Neural cell (in vitro differentiated cells): Measurements from ENCODE around the gene CCR3. TPM values are rescaled to one million over a fixed set of nuclear protein-coding genes. Genes with fewer than 3 reads are reported as not detected.

Experiments
- H2AFZ ChIP-seq: fragments of 200-600, 300-800 bp; sonication (generic), shearing (Covaris generic); 2 replicates; pipeline ENCODE4 v1.6.0; 2014; ENCODE audit warnings: low read depth, mild to moderate bottlenecking, antibody characterized with exemption, low read length, moderate library complexity
- H3F3A ChIP-seq: fragments of 200-600 bp; shearing (Covaris generic); 2 replicates; pipeline ENCODE4 v1.6.1; 2016; ENCODE audit warnings: mild to moderate bottlenecking, moderate library complexity, mixed read lengths, antibody characterized with exemption, low read length; ENCODE audit not compliant: insufficient read depth, poor library complexity, severe bottlenecking
- H3K27ac ChIP-seq: fragments of 200-600, 300-800 bp; sonication (generic), shearing (Covaris generic); 2 replicates; pipeline ENCODE4 v1.5.1; 2014; ENCODE audit warnings: mild to moderate bottlenecking, low read length, moderate library complexity
- H3K27me3 ChIP-seq: fragments of 300-800, 200-600 bp; sonication (generic), shearing (Covaris generic); 2 replicates; pipeline ENCODE4 v1.6.0; 2014; ENCODE audit warnings: mild to moderate bottlenecking, low read depth, low read length, moderate library complexity; ENCODE audit not compliant: insufficient read depth
- H3K36me3 ChIP-seq: fragments of 300-800, 200-600 bp; sonication (generic), shearing (Covaris generic); 2 replicates; pipeline ENCODE4 v1.5.1; 2014; ENCODE audit warnings: mild to moderate bottlenecking, antibody characterized with exemption, low read length, moderate library complexity; ENCODE audit not compliant: insufficient read depth
- H3K4me2 ChIP-seq: fragments of 300-800, 200-600 bp; sonication (generic), shearing (Covaris generic); 2 replicates; pipeline ENCODE4 v1.6.0; 2014; ENCODE audit warnings: mild to moderate bottlenecking, low read length
- H3K4me3 ChIP-seq: fragments of 300-800, 200-600 bp; sonication (generic), shearing (Covaris generic); 2 replicates; pipeline ENCODE4 v1.5.1; 2014; ENCODE audit warnings: mild to moderate bottlenecking, low read length, moderate library complexity
- H3K79me2 ChIP-seq: fragments of 200-600 bp; shearing (Covaris generic); replicated peaks from 2 replicates; pipeline ENCODE4 v1.6.0; 2014; ENCODE audit warnings: mild to moderate bottlenecking, low read length, moderate library complexity; ENCODE audit not compliant: insufficient read depth
- H3K9ac ChIP-seq: fragments of 300-800, 200-600 bp; sonication (generic), shearing (Covaris generic); 2 replicates; pipeline ENCODE4 v1.6.1; 2016; ENCODE audit warnings: mild to moderate bottlenecking, low read length, mixed read lengths
- H3K9me2 ChIP-seq: fragments of 200-600 bp; shearing (Covaris generic); 2 replicates; pipeline ENCODE4 v1.6.1; 2016; ENCODE audit warnings: mild to moderate bottlenecking, low read length, mixed read lengths; ENCODE audit not compliant: insufficient read depth
- H3K9me3 ChIP-seq: fragments of 200-600, 300-800 bp; sonication (generic), shearing (Covaris generic); 2 replicates; pipeline ENCODE4 v1.6.1; 2016; ENCODE audit warnings: mild to moderate bottlenecking, mixed run types, low read length, moderate library complexity, mixed read lengths
- H4K20me1 ChIP-seq: fragments of 200-600 bp; shearing (Covaris generic); 2 replicates; pipeline ENCODE4 v1.6.1; 2016; ENCODE audit warnings: mild to moderate bottlenecking, mixed run types; ENCODE audit not compliant: insufficient read depth
- EP300 ChIP-seq: fragments of 450-650 bp; conservative IDR thresholded peaks from 2 replicates; pipeline ENCODE4 v1.6.1; 2014; ENCODE audit warnings: antibody characterized with exemption, mild to moderate bottlenecking, moderate library complexity; ENCODE audit not compliant: poor library complexity, severe bottlenecking
- EZH2 ChIP-seq: fragments of 200-600, 300-800 bp; shearing (Covaris generic), sonication (generic); IDR thresholded peaks from 2 replicates; pipeline ENCODE4 v1.6.1; 2014; ENCODE audit warnings: antibody characterized with exemption, low read length, borderline replicate concordance, mild to moderate bottlenecking; ENCODE audit not compliant: insufficient read depth, poor library complexity, severe bottlenecking
- MXI1 ChIP-seq: fragments of 450-650 bp; conservative IDR thresholded peaks from 2 replicates; pipeline ENCODE4 v1.6.1; 2014; ENCODE audit warnings: antibody characterized with exemption, mild to moderate bottlenecking; ENCODE audit not compliant: poor library complexity, severe bottlenecking
- POLR2AphosphoS5 ChIP-seq: IDR thresholded peaks from 2 replicates; pipeline ENCODE4 v1.6.1; 2012
- RAD21 ChIP-seq: fragments of 450-650 bp; conservative IDR thresholded peaks from 2 replicates; pipeline ENCODE4 v1.6.1; 2014; ENCODE audit warnings: antibody characterized with exemption, mild to moderate bottlenecking, moderate library complexity
- SMC3 ChIP-seq: fragments of 450-650 bp; conservative IDR thresholded peaks from 2 replicates; pipeline ENCODE4 v1.6.1; 2014; ENCODE audit warnings: antibody characterized with exemption, mild to moderate bottlenecking, moderate library complexity; ENCODE audit not compliant: poor library complexity
- TAF1 ChIP-seq: IDR thresholded peaks from 2 replicates; pipeline ENCODE4 v1.6.1; 2012; ENCODE audit warnings: low read depth
- polyA plus RNA-seq: library from polyadenylated mRNA; depleted of rRNA; stranded (reverse); fragments of >200 nt; gene quantifications from 2 replicates; pipeline ENCODE4 v1.2.3, GENCODE V29; 2014
- TF ChIP-seq, protein P1 (sequence below): IDR thresholded peaks from 2 replicates; pipeline ENCODE4 v1.6.1; 2012; ENCODE audit warnings: borderline replicate concordance
- TF ChIP-seq, protein P2 (sequence below): fragments of 450-650 bp; IDR thresholded peaks from 2 replicates; pipeline ENCODE4 v1.5.1; 2014; ENCODE audit warnings: antibody characterized with exemption, mild to moderate bottlenecking, moderate library complexity; ENCODE audit not compliant: poor library complexity, severe bottlenecking

The CCR3 gene
- polyA plus RNA-seq, 1 donor from 2014 or later = not detected

DNA sequence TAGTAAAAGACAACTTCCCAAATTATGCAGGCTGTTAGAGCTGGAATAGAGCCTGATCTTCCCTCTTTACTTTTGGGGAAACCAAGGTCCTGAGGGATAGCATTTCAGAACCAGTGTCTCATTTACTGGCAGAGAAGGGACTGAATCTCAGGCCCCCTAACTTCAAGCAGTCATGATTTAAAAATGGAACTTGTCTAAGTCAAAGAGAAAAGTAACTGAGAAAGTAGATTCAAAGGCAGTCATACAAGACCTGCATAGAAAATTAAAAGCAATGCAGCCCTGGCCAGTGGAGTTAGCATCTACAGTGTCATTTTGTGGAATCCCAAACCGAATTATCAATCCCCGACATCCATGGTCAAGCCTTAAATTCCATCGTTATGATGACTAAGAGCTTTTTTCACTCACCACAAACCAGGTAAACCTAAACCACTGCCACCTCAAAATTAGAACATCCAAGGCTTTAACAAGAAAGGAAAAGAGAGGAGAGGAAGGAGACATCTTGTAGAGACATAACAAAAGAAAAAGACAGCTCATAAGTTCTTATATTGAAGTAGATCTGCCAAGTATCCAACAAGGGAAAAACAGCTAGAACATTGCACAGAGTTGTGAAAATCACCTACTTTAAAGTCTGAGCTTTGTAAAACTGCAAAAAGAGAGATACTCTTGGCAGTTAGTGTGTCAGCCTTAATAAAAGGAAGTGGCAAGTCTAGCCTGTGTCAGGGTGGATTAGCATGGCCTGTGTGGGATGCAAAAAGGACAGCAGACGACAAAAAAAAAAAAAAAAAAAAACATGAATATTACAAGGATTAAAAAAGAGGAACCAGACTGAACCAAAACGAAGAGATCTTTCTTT is 57.6 kb downstream of the CCR3 start:
- H3K9me2 ChIP-seq = no peaks in the 10 kb centered on the region
- H3F3A ChIP-seq = no peaks in the 10 kb centered on the region
- TF ChIP-seq EP300 (no peak), MXI1 (no peak), RAD21 (no peak), TAF1 (no peak), SMC3 (no peak), POLR2AphosphoS5 (no peak), EZH2 (no peak)
- TF ChIP-seq, protein P1, sequence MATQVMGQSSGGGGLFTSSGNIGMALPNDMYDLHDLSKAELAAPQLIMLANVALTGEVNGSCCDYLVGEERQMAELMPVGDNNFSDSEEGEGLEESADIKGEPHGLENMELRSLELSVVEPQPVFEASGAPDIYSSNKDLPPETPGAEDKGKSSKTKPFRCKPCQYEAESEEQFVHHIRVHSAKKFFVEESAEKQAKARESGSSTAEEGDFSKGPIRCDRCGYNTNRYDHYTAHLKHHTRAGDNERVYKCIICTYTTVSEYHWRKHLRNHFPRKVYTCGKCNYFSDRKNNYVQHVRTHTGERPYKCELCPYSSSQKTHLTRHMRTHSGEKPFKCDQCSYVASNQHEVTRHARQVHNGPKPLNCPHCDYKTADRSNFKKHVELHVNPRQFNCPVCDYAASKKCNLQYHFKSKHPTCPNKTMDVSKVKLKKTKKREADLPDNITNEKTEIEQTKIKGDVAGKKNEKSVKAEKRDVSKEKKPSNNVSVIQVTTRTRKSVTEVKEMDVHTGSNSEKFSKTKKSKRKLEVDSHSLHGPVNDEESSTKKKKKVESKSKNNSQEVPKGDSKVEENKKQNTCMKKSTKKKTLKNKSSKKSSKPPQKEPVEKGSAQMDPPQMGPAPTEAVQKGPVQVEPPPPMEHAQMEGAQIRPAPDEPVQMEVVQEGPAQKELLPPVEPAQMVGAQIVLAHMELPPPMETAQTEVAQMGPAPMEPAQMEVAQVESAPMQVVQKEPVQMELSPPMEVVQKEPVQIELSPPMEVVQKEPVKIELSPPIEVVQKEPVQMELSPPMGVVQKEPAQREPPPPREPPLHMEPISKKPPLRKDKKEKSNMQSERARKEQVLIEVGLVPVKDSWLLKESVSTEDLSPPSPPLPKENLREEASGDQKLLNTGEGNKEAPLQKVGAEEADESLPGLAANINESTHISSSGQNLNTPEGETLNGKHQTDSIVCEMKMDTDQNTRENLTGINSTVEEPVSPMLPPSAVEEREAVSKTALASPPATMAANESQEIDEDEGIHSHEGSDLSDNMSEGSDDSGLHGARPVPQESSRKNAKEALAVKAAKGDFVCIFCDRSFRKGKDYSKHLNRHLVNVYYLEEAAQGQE = no peak
- TF ChIP-seq, protein P2, sequence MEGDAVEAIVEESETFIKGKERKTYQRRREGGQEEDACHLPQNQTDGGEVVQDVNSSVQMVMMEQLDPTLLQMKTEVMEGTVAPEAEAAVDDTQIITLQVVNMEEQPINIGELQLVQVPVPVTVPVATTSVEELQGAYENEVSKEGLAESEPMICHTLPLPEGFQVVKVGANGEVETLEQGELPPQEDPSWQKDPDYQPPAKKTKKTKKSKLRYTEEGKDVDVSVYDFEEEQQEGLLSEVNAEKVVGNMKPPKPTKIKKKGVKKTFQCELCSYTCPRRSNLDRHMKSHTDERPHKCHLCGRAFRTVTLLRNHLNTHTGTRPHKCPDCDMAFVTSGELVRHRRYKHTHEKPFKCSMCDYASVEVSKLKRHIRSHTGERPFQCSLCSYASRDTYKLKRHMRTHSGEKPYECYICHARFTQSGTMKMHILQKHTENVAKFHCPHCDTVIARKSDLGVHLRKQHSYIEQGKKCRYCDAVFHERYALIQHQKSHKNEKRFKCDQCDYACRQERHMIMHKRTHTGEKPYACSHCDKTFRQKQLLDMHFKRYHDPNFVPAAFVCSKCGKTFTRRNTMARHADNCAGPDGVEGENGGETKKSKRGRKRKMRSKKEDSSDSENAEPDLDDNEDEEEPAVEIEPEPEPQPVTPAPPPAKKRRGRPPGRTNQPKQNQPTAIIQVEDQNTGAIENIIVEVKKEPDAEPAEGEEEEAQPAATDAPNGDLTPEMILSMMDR = no peak
- H3K9ac ChIP-seq = no peak overlapping the region
- no peak overlapping the region for H3K4me2 ChIP-seq
- H3K27ac ChIP-seq = no peak overlapping the region
- H3K27me3 ChIP-seq = no peaks in the 10 kb centered on the region
- H3K9me3 ChIP-seq = no peaks in the 10 kb centered on the region
- H4K20me1 ChIP-seq = no peaks in the 10 kb centered on the region
- no peak overlapping the region for H3K4me3 ChIP-seq
- no peaks in the 10 kb centered on the region for H3K36me3 ChIP-seq
- no peak overlapping the region for H2AFZ ChIP-seq
- no peaks in the 10 kb centered on the region for H3K79me2 ChIP-seq

DNA sequence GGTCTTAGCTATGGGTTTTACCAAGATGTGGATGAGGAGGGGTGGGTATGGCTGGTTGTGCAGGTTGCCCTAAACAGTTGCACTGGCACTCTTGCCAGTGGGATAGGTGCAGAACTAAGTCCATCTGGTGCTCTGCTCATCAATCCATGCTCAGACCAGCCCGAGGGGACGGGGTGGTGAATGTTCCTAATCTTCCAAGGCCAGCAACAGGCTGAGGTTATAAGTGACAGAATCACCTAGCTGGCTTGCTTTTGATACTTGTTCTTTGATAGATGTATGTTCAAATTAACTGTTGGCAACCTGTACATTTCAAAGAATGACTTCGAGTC is 58.2 kb downstream of the CCR3 start:
- Histone ChIP-seq H3K9me3 (no peaks in the 10 kb centered on the region), H3K27me3 (no peaks in the 10 kb centered on the region), H3K27ac (no peak overlapping the region), H3K79me2 (no peaks in the 10 kb centered on the region), H3K4me2 (no peak overlapping the region), H3K9me2 (no peaks in the 10 kb centered on the region), H3F3A (no peaks in the 10 kb centered on the region), H3K36me3 (no peaks in the 10 kb centered on the region), H3K9ac (no peak overlapping the region), H3K4me3 (no peak overlapping the region), H2AFZ (no peak overlapping the region), H4K20me1 (no peaks in the 10 kb centered on the region)
- TF ChIP-seq RAD21 (no peak), POLR2AphosphoS5 (no peak), MXI1 (no peak), EZH2 (no peak), EP300 (no peak), SMC3 (no peak), TAF1 (no peak)
- TF ChIP-seq, protein P2 = no peak
- TF ChIP-seq, protein P1 = no peak
